ENCODE results near the gene PFDN6.

PFDN6 gene

GRCh38 chr6:33315793-33316602, 26.6 kb downstream of the PFDN6 start:
- peak overlapping the region; percentile 97 for H3K27ac Mint-ChIP-seq
- H3K4me1 Mint-ChIP-seq = peaks cover 83% of the 10 kb centered on the region
- H3K4me3 Mint-ChIP-seq = peak overlapping the region; percentile 68
- no peak for ATAC-seq
- H3K27me3 Mint-ChIP-seq = no peaks in the 10 kb centered on the region
- H3K36me3 Mint-ChIP-seq = peaks cover 62% of the 10 kb centered on the region
- no peaks in the 10 kb centered on the region for H3K9me3 Mint-ChIP-seq

- peaks cover 67% of the 10 kb centered on the region for H3K36me3 Mint-ChIP-seq
- H3K9me3 Mint-ChIP-seq = no peaks in the 10 kb centered on the region
- peak overlapping the region; percentile 97 for H3K27ac Mint-ChIP-seq
- peaks cover 84% of the 10 kb centered on the region for H3K4me1 Mint-ChIP-seq
- H3K4me3 Mint-ChIP-seq = peak overlapping the region; percentile 99
- no peaks in the 10 kb centered on the region for H3K27me3 Mint-ChIP-seq
- no peak for ATAC-seq
Measured at GRCh38 chr6:33316603-33317418, 27.4 kb downstream of the PFDN6 start.

DNA sequence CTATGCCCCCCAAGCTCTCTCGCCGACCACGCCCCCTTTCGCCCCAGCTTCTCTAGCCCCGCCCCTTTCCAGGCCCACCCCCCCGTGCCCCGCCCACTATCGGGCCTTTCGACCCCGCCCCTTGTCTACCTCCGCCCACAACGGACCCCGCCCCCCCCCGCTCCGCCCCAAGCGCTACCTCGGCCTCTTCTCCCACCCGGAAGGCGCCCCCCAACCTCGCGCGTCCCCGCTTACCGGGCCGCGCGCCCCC, 27.9 kb downstream of the PFDN6 start:
- Mint-ChIP-seq H3K9me3 (no peaks in the 10 kb centered on the region), H3K27ac (peak overlapping the region; percentile 97), H3K4me3 (peak overlapping the region; percentile 99), H3K36me3 (peaks cover 67% of the 10 kb centered on the region), H3K4me1 (peaks cover 84% of the 10 kb centered on the region), H3K27me3 (no peaks in the 10 kb centered on the region)
- ATAC-seq = no peak

DNA sequence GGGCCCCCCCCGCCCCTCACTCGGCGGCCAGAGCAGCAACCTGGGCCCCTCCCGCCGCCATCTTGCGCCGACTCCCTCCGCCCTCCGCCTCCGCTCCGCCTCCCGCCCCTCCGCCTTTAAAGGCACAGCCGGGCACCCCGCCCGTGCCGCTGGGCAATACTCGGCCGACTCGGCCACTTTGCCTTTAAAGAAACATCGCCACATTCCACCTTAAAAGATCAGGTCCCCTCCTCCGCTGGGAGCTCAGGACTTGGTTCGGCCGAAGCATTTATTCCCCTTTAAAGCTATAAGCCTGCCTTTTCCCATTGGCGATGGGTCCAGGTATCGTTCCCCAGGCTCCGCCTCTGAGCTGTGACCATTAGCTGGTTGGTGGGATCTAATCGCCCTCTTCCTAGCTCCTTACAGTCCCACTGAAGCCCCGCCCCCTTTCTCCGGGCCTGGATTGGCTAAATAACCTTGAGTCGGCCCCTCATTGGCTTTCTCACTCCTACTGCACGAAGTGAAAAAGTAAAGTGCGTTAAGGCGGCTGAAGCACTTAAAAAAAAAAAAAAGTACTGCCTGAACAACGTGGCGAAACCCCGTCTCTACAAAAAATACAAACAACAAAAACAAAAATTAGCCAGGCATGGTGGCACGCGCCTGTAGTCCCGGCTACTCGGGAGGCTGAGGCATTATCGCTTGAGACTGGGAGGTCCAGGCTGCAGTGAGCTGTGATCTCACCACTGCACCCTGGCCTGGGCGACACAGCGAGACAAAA, 28.4 kb downstream of the PFDN6 start, which contains the start of gene ZBTB22:
Gene ZBTB22, minus strand, starts transcription at position 76 of the 757 bp plus-strand sequence. CDS start 828 bp downstream, outside the sequence.
- H3K4me3 Mint-ChIP-seq = peak within 1 kb of the TSS; percentile 99
- peak; percentile 79 for ATAC-seq
- H3K27me3 Mint-ChIP-seq = no peaks in the 10 kb centered on the region

DNA sequence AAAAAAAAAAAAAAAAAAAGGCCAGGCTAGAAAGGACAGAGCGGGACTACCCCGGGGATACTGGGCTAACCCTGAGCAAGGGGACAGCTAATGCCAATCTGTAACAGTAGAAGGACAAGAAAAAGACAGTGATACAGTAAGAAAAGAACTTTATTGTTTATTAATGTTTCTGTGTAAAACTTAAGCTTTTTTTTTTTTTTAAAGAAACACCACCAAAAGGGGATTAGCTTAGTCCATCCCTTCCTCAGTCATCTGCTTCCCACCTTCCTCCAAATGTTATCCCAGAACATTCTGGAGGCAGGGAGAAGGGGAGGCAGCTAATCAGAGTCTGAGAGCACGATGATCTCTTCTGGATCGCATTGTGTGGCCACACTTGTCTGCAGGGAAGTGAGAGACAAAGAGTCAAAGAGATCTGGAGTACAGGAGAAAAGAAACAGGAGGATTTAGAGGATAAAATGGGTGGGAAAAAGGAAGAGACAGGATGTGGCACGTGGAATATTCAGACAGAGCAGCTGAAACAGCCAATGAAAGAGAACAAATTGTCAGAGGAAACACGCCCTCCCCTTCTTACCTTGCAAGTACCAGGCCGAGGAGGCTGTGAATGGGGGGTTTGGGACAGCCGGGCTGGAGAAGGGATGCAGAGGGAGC, 29.1 kb downstream of the PFDN6 start:
- Mint-ChIP-seq H3K4me3 (peak overlapping the region; percentile 99), H3K36me3 (peaks cover 61% of the 10 kb centered on the region), H3K9me3 (no peaks in the 10 kb centered on the region), H3K27ac (peak overlapping the region; percentile 97), H3K27me3 (no peaks in the 10 kb centered on the region), H3K4me1 (peaks cover 91% of the 10 kb centered on the region)
- ATAC-seq = no peak

More for the DNA sequence above, 28.4 kb downstream of the PFDN6 start, which contains the start of gene ZBTB22:
- peaks cover 85% of the 10 kb centered on the region for H3K4me1 Mint-ChIP-seq
- H3K9me3 Mint-ChIP-seq = no peaks in the 10 kb centered on the region
- H3K36me3 Mint-ChIP-seq = peaks cover 66% of the 10 kb centered on the region
- H3K27ac Mint-ChIP-seq = peak within 1 kb of the TSS; percentile 97

GRCh38 chr6:33319939-33320314, 30.5 kb downstream of the PFDN6 start:
- no peak for ATAC-seq

DNA sequence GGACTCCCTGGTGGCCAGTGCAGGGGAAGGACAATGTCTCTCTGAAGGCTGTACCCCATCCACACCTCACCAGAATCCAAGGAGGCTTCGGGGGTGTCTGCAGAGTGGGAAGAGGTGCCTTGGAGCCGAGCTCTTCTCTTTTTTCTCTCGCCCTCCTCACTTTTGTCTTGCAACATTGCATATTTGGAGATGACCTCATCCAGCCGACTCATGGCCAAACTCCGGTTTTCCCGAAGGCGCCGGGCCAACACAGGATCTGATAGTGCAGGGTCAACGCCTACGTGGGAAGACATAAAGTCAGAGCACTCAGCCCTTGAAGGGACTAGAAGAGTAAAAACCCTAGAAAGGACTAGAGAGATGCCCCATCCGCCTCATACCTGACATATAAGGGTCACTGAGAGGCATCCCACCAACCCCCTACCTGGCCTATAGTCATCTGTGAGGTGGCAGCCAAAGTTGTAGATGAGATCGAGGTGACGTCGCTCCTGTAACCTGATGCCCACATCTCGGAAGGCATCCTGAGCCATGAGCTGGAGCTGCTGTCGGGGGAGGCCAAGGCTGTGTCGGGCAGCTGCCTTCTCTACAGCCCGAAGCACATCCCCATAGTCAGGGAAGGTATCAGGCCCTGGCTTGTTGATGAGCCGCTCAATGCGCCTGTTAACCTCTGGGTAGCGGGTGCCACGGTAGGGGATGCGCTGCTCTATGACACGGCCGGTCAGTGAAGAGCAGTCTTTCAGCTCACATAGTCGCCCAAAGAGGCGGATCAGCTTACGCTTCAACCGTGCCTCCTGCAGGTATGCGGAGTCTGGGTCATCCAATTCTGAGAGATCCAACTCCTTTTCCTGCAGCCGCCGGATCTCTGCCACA, 31.1 kb downstream of the PFDN6 start:
- H3K4me3 Mint-ChIP-seq = peak overlapping the region; percentile 82
- H3K9me3 Mint-ChIP-seq = no peaks in the 10 kb centered on the region
- no peak for ATAC-seq
- peaks cover 60% of the 10 kb centered on the region for H3K36me3 Mint-ChIP-seq
- peaks cover 86% of the 10 kb centered on the region for H3K4me1 Mint-ChIP-seq
- peak overlapping the region; percentile 97 for H3K27ac Mint-ChIP-seq
- H3K27me3 Mint-ChIP-seq = no peaks in the 10 kb centered on the region

More at GRCh38 chr6:33319939-33320314, 30.5 kb downstream of the PFDN6 start:
- H3K4me1 Mint-ChIP-seq = peaks cover 92% of the 10 kb centered on the region
- no peaks in the 10 kb centered on the region for H3K27me3 Mint-ChIP-seq
- H3K36me3 Mint-ChIP-seq = peaks cover 60% of the 10 kb centered on the region
- H3K27ac Mint-ChIP-seq = peak overlapping the region; percentile 97
- no peaks in the 10 kb centered on the region for H3K9me3 Mint-ChIP-seq
- peak overlapping the region; percentile 2 for H3K4me3 Mint-ChIP-seq

- Mint-ChIP-seq H3K27me3 (no peaks in the 10 kb centered on the region), H3K4me3 (peak overlapping the region; percentile 82), H3K36me3 (peaks cover 55% of the 10 kb centered on the region), H3K4me1 (peaks cover 85% of the 10 kb centered on the region), H3K27ac (peak overlapping the region; percentile 97), H3K9me3 (no peaks in the 10 kb centered on the region)
- ATAC-seq = no peak
Measured at GRCh38 chr6:33321227-33321626, 31.8 kb downstream of the PFDN6 start.

DNA sequence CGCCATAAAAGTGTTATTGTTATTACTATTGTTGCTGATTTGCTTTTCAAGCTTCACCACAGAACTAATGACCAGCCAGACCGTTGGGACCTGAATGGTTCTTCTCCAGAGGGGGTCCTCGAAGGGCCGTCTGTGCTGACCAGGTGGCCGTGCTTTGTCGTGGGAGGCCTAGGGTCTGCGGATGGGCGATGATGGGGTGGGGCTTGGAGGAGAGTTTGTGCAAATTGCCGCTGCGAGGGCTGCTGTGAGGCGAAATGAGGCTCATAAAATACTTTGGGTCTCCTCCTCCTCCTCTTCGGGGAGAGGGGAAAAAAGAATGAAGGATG, 34.2 kb downstream of the PFDN6 start:
- H3K4me3 Mint-ChIP-seq = peak overlapping the region; percentile 93
- no peaks in the 10 kb centered on the region for H3K9me3 Mint-ChIP-seq
- peaks cover 67% of the 10 kb centered on the region for H3K4me1 Mint-ChIP-seq
- no peaks in the 10 kb centered on the region for H3K27me3 Mint-ChIP-seq
- peaks cover 41% of the 10 kb centered on the region for H3K36me3 Mint-ChIP-seq
- H3K27ac Mint-ChIP-seq = peak overlapping the region; percentile 97
- peak; percentile 1 for ATAC-seq

- H3K27me3 Mint-ChIP-seq = no peaks in the 10 kb centered on the region
- H3K4me1 Mint-ChIP-seq = peaks cover 67% of the 10 kb centered on the region
- no peaks in the 10 kb centered on the region for H3K9me3 Mint-ChIP-seq
- H3K36me3 Mint-ChIP-seq = peaks cover 36% of the 10 kb centered on the region
- H3K4me3 Mint-ChIP-seq = peak overlapping the region; percentile 93
- peak; percentile 50 for ATAC-seq
- H3K27ac Mint-ChIP-seq = peak overlapping the region; percentile 97
Measured at GRCh38 chr6:33324125-33324524, 34.7 kb downstream of the PFDN6 start.

GRCh38 chr6:33329058-33329457, 39.7 kb downstream of the PFDN6 start:
- no peaks in the 10 kb centered on the region for H3K27me3 Mint-ChIP-seq
- H3K4me1 Mint-ChIP-seq = peaks cover 50% of the 10 kb centered on the region
- no peaks in the 10 kb centered on the region for H3K9me3 Mint-ChIP-seq
- no peak overlapping the region for H3K4me3 Mint-ChIP-seq
- no peaks in the 10 kb centered on the region for H3K36me3 Mint-ChIP-seq
- peak overlapping the region; percentile 76 for H3K27ac Mint-ChIP-seq
- no peak for ATAC-seq

GRCh38 chr6:33330736-33331135, 41.3 kb downstream of the PFDN6 start:
- Mint-ChIP-seq H3K27ac (peak overlapping the region; percentile 76), H3K36me3 (no peaks in the 10 kb centered on the region), H3K4me3 (peak overlapping the region; percentile 38), H3K27me3 (no peaks in the 10 kb centered on the region), H3K4me1 (peaks cover 49% of the 10 kb centered on the region), H3K9me3 (no peaks in the 10 kb centered on the region)
- ATAC-seq = no peak

GRCh38 chr6:33333666-33334065, 44.3 kb downstream of the PFDN6 start:
- H3K27me3 Mint-ChIP-seq = no peaks in the 10 kb centered on the region
- no peak overlapping the region for H3K27ac Mint-ChIP-seq
- no peaks in the 10 kb centered on the region for H3K9me3 Mint-ChIP-seq
- ATAC-seq = no peak
- no peaks in the 10 kb centered on the region for H3K36me3 Mint-ChIP-seq
- H3K4me1 Mint-ChIP-seq = peaks cover 45% of the 10 kb centered on the region
- H3K4me3 Mint-ChIP-seq = no peak overlapping the region

DNA sequence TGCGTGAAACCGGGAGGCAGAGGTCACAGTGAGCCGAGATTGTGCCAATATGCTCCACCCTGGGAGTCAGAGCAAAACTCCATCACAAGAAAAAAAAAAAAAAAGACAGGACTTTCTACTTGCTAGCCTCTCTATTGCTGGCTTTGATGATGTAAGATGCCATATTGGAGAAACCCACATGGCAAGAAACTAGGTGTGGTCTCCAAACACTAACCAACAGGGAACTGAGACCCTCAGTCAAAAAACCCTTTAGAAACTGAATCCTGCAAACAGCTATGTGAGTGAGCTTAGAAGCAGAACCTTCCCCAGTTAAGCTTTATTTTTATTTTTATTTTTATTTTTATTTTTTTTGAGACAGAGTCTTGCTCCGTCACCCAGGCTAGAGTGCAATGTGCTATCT, 46.5 kb downstream of the PFDN6 start:
- peak overlapping the region; percentile 72 for H3K27ac Mint-ChIP-seq
- H3K4me3 Mint-ChIP-seq = no peak overlapping the region
- no peaks in the 10 kb centered on the region for H3K27me3 Mint-ChIP-seq
- peaks cover 42% of the 10 kb centered on the region for H3K4me1 Mint-ChIP-seq
- peak; percentile 56 for ATAC-seq
- no peaks in the 10 kb centered on the region for H3K36me3 Mint-ChIP-seq
- no peaks in the 10 kb centered on the region for H3K9me3 Mint-ChIP-seq
